Right lobe of liver (tissue), 6 donors: ENCODE results near the gene MUS81. TPM values are rescaled to one million over a fixed set of nuclear protein-coding genes. Genes with fewer than 3 reads are reported as not detected.
"Not testable (repeated sequence)": the region's sequence is repeated elsewhere in the genome, so short reads cannot be mapped to it uniquely, and the experiment has no call there.

Experiments used
- ATAC-seq, 4 donors: fragments of 200-7000 bp; cut with Tn5 transposase; one replicate each; pipeline ENCODE4 v1.9.1; 2020; ENCODE audit warnings: mild to moderate bottlenecking in 4 of 4, moderate library complexity in 4 of 4
- DNase-seq, 3 donors: peaks; one replicate each; pipeline ENCODE4 v3.0.0-alpha.2; 2020
- H3K27ac ChIP-seq, 3 donors: fragments of 200-600 bp; one replicate each; pipeline ENCODE4 v1.8.0; 2022
- H3K27me3 ChIP-seq, 2 donors: fragments of 200-600 bp; one replicate each; pipeline ENCODE4 v1.8.0; 2022
- H3K36me3 ChIP-seq, 4 donors: fragments of 200-600 bp; sonication (generic) in 1 of 4; one replicate each; pipeline versions ENCODE4 v1.5.1 to v1.8.0; 2017 to 2022; ENCODE audit warnings: control low read depth in 1 of 4
- H3K4me1 ChIP-seq, 4 donors: fragments of 200-600 bp; sonication (generic) in 1 of 4; one replicate each; pipeline versions ENCODE4 v1.5.1 to v1.8.0; 2017 to 2022; ENCODE audit warnings: control low read depth in 1 of 4
- H3K4me3 ChIP-seq, 3 donors: fragments of 200-600 bp; one replicate each; pipeline ENCODE4 v1.8.0; 2022
- H3K9me3 ChIP-seq, 4 donors: fragments of 200-600 bp; sonication (generic) in 1 of 4; one replicate each; pipeline versions ENCODE4 v1.5.1 to v1.8.0; 2017 to 2022; ENCODE audit warnings: control low read depth in 1 of 4
- POLR2A ChIP-seq: fragments of 450-650 bp; IDR thresholded peaks from one replicate; pipeline ENCODE4 v1.6.1; 2017; ENCODE audit warnings: antibody characterized with exemption, mild to moderate bottlenecking
- WGBS: methylation state at CpG from one replicate; pipeline ENCODE4 v1.1.6; 2018; ENCODE audit warnings: low coverage, low lambda C conversion rate; ENCODE audit not compliant: insufficient coverage; ENCODE audit errors: missing lambda C conversion rate; 5-methylcytosine and 5-hydroxymethylcytosine counted together
- intact Hi-C, 2 donors: fragments of 100-400 bp; cut with DNase I; formaldehyde crosslinking; loops; one replicate each; pipeline versions ENCODE4 v1.11.2 to v1.14.1; 2022
- total RNA-seq, 6 experiments: library from RNA; depleted of rRNA in 2 of 6; stranded (reverse); fragments of >200 nt in 2 of 6; fragmentation: NEBNext Ultra II Directional in 3 of 6; extraction: Animal tissue kit (Norgen Biotek cat#: 25700) in 3 of 6; gene quantifications; one replicate each; pipeline versions ENCODE4 v1.1.0 to v1.2.4, GENCODE V29; 2016 to 2023
- TF ChIP-seq, protein P1 (sequence below), 4 donors: fragments of 200-600 bp in 3 of 4; fragments of 450-650 bp in 1 of 4; IDR thresholded peaks; one replicate each; pipeline versions ENCODE4 v1.5.1 to v1.8.0; 2016 to 2022; ENCODE audit warnings: antibody characterized with exemption in 4 of 4, mild to moderate bottlenecking in 2 of 4
- donor health status: DM: no; HTN: yes; CAD: no.
- donor health status: DM: no; HTN: no; CAD: no.
- donor health status: DM: no; HTN: no; CAD: no.
- donor health status: DM: no; HTN: yes; CAD: no.
- donor health status: DM: no; HTN: yes; CAD: no.

MUS81 gene
- total RNA-seq, 6 experiments from 2014 or later, result 14.0 to 25.6 (median 19.7) TPM

DNA sequence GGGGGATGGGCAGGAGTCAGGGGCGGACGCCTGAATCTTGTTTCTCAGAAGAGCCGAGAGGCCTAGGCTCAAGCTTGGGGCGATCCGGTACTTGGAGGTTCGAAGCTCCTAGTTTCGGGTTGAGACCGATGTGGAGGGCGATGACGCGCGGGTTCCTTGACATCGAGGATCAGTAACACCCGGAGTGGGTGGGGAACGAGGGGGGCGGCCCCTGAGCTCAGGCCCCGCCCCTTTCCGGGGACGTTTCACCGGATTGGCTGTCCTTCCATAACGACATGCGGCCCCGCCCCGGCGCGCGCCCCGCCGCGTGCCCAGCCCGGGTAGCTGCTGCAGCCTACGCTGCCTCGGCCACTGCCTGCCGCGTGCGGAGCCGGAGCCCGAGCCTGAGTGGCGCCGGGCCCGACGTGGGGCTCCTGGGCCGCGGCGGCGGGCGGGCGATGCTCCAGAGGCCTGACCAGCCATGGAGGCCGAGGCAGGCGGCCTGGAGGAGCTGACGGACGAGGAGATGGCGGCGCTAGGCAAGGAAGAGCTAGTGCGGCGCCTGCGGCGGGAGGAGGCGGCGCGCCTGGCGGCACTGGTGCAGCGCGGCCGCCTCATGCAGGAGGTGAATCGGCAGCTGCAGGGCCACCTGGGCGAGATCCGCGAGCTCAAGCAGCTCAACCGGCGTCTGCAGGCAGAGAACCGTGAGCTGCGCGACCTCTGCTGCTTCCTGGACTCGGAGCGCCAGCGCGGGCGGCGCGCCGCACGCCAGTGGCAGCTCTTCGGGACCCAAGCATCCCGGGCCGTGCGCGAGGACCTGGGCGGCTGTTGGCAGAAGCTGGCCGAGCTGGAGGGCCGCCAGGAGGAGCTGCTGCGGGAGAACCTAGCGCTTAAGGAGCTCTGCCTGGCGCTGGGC, 30.3 kb downstream of the MUS81 start, which contains the start of gene CCDC85B:
Gene CCDC85B, plus strand, starts transcription at position 350 of the 895 bp plus-strand sequence. Its CDS starts 111 bp downstream, at position 461.
- ATAC-seq (peak; percentile 75 to 84 (median 82)), DNase-seq (peak; percentile 98 to 99 (median 98))
- H3K4me1 ChIP-seq, result peaks cover 0 to 32% (median 8%) of the 10 kb centered on the region in 4 donors
- WGBS, result no CpG with 5 or more reads among the region's 94 CpGs
- no peaks in the 10 kb centered on the region for H3K9me3 ChIP-seq
- H3K27me3 ChIP-seq, result no peaks in the 10 kb centered on the region
- H3K4me3 ChIP-seq, result peak within 1 kb of the TSS; percentile 58 to 73 (median 66)
- H3K27ac ChIP-seq, result peak within 1 kb of the TSS; percentile 85 to 89 (median 88)
- intact Hi-C loops, result no loop called here
- TF ChIP-seq, protein P1, sequence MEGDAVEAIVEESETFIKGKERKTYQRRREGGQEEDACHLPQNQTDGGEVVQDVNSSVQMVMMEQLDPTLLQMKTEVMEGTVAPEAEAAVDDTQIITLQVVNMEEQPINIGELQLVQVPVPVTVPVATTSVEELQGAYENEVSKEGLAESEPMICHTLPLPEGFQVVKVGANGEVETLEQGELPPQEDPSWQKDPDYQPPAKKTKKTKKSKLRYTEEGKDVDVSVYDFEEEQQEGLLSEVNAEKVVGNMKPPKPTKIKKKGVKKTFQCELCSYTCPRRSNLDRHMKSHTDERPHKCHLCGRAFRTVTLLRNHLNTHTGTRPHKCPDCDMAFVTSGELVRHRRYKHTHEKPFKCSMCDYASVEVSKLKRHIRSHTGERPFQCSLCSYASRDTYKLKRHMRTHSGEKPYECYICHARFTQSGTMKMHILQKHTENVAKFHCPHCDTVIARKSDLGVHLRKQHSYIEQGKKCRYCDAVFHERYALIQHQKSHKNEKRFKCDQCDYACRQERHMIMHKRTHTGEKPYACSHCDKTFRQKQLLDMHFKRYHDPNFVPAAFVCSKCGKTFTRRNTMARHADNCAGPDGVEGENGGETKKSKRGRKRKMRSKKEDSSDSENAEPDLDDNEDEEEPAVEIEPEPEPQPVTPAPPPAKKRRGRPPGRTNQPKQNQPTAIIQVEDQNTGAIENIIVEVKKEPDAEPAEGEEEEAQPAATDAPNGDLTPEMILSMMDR (IDR thresholded peaks at IDR 0.05), result peak in 2 of 4 donors; percentile 10 to 22
- peak; percentile 98 for TF ChIP-seq POLR2A
- no peaks in the 10 kb centered on the region for H3K36me3 ChIP-seq

DNA sequence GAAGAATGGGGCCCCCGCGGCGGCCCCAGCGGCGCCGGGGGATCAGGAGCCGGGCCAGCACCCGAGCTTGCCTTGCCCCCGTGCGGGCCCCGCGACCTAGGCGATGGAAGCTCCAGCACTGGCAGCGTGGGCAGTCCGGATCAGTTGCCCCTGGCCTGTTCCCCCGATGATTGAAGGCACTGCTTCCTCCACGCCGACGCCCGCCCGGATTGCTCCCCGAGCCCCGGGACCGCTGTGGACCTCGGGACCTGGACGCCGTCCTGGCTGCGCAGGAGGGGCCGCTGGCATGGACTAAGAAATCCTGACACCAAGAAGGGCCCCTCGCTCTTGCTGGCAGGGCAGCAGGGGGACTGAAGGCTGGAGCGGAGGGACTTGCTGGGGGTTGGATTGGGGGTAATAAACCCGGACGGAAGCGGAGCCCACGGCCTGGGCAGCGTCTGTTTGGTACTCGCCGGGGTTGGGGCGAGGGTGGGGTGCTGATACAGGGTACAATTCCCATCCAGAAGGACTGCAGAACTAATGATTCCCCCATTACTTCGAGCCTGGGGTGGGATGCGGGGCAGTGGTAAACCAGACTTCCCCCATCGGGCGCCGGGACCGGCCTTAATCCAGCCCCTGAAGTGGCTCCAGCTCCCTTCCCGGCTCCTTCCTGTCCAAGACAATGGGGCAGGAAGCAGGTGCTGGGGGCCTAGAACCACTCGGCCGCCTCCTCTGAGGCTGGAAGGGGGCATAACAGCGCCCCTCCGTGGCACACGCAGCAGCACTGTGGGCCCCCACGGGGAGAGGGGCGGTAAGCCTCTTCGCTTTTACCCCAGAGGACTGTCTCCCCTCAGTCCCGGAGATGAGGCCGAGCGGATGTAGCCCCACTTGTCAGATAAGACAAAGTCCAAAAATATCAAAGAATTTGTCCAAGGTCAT, 31.2 kb downstream of the MUS81 start:
- DNase-seq, result peak in 1 of 3 donors; percentile 65
- peak in 1 of 4 donors; percentile 1 for ATAC-seq
- intact Hi-C loops, result no loop called here
- TF ChIP-seq, protein P1 (IDR thresholded peaks at IDR 0.05), result peak in 1 of 4 donors; percentile 24
- peak; percentile 13 for TF ChIP-seq POLR2A
- Histone ChIP-seq H3K36me3 (no peaks in the 10 kb centered on the region), H3K27ac (peak overlapping the region; percentile 62 to 89 (median 88)), H3K4me1 (peaks cover 0 to 32% (median 8%) of the 10 kb centered on the region in 4 donors), H3K4me3 (peak overlapping the region; percentile 58 to 67 (median 66)), H3K27me3 (no peaks in the 10 kb centered on the region), H3K9me3 (no peaks in the 10 kb centered on the region)
- WGBS, result 10% methylated on average over 21 of the region's 57 CpGs

GRCh38 chr11:65892137-65892540, 31.9 kb downstream of the MUS81 start:
- ATAC-seq, H3K9me3 ChIP-seq, H3K27me3 ChIP-seq, intact Hi-C loops, H3K36me3 ChIP-seq, DNase-seq: not testable (repeated sequence)
- Histone ChIP-seq H3K27ac (peak overlapping the region; percentile 62 to 89 (median 88)), H3K4me3 (peak overlapping the region; percentile 58 to 67 (median 66)), H3K4me1 (peaks cover 0 to 32% (median 8%) of the 10 kb centered on the region in 4 donors)
- no CpG with 5 or more reads among the region's 5 CpGs for WGBS

- no peak for TF ChIP-seq POLR2A
- TF ChIP-seq, protein P1 (IDR thresholded peaks at IDR 0.05), result no peak
- Histone ChIP-seq H3K27me3 (no peaks in the 10 kb centered on the region), H3K9me3 (no peaks in the 10 kb centered on the region), H3K4me1 (peaks cover 0 to 26% (median 6%) of the 10 kb centered on the region in 4 donors), H3K36me3 (no peaks in the 10 kb centered on the region), H3K4me3 (peak overlapping the region in 1 of 3 donors; percentile 58), H3K27ac (peak overlapping the region in 2 of 3 donors; percentile 88 to 89)
- ATAC-seq (no peak), DNase-seq (no peak)
- WGBS, result 67% methylated on average over 6 of the region's 10 CpGs
- intact Hi-C loops, result no loop called here
Measured at GRCh38 chr11:65892661-65893317, 32.6 kb downstream of the MUS81 start.
